Osteoblast (primary cell): Measurements from ENCODE around the gene SLC22A31. TPM values are rescaled to one million over a fixed set of nuclear protein-coding genes. Genes with fewer than 3 reads are reported as not detected.

Experiments used
- DNase-seq: peaks from one replicate; pipeline ENCODE4 v3.0.0; 2011; ENCODE audit warnings: low spot score, mixed read lengths; ENCODE audit not compliant: insufficient read length; ENCODE audit errors: missing footprints
- H2AFZ ChIP-seq: 2 replicates; pipeline ENCODE4 v1.6.0; 2011; ENCODE audit warnings: mild to moderate bottlenecking, low read length
- H3K27ac ChIP-seq: 2 replicates; pipeline ENCODE4 v1.5.1; 2011; ENCODE audit warnings: mild to moderate bottlenecking, low read depth, low read length, moderate library complexity
- H3K27me3 ChIP-seq: 2 replicates; pipeline ENCODE4 v1.6.0; 2012; ENCODE audit warnings: mild to moderate bottlenecking, control low read depth, inconsistent platforms, low read length, moderate library complexity; ENCODE audit not compliant: insufficient read depth
- H3K36me3 ChIP-seq: 2 replicates; pipeline ENCODE4 v1.5.1; 2011; ENCODE audit warnings: mild to moderate bottlenecking, low read length, control low read depth, moderate library complexity; ENCODE audit not compliant: insufficient read depth
- H3K4me1 ChIP-seq: 2 replicates; pipeline ENCODE4 v1.5.1; 2011; ENCODE audit warnings: mild to moderate bottlenecking, low read length, control low read depth, moderate library complexity; ENCODE audit not compliant: insufficient read depth
- H3K4me2 ChIP-seq: 2 replicates; pipeline ENCODE4 v1.6.0; 2011; ENCODE audit warnings: mild to moderate bottlenecking, low read length; ENCODE audit not compliant: insufficient read depth
- H3K4me3 ChIP-seq: fragments of 200-600 bp; sonication (generic); 3 replicates; pipeline ENCODE4 v1.5.1; 2012; ENCODE audit warnings: mild to moderate bottlenecking, low read length, inconsistent platforms; ENCODE audit not compliant: insufficient read depth
- H3K79me2 ChIP-seq: 2 replicates; pipeline ENCODE4 v1.6.0; 2012; ENCODE audit warnings: mild to moderate bottlenecking, low read length, control low read depth, inconsistent platforms; ENCODE audit not compliant: insufficient read depth
- H3K9me3 ChIP-seq: 2 replicates; pipeline ENCODE4 v1.5.1; 2011; ENCODE audit warnings: low read depth, low read length, control low read depth
- H4K20me1 ChIP-seq: 2 replicates; pipeline ENCODE4 v1.6.0; 2012; ENCODE audit warnings: mild to moderate bottlenecking, low read length, control low read depth; ENCODE audit not compliant: insufficient read depth
- total RNA-seq: library from RNA; depleted of rRNA; stranded (reverse); fragments of >200 nt; gene quantifications from 2 replicates; pipeline ENCODE4 v1.2.3, GENCODE V29; 2012
- TF ChIP-seq, protein P1 (sequence below): IDR thresholded peaks from 2 replicates; pipeline ENCODE4 v1.5.1; 2011; ENCODE audit warnings: mild to moderate bottlenecking, low read depth, low read length, moderate library complexity; ENCODE audit errors: extremely low read depth

SLC22A31 gene
- total RNA-seq, 1 donor = not detected

DNA sequence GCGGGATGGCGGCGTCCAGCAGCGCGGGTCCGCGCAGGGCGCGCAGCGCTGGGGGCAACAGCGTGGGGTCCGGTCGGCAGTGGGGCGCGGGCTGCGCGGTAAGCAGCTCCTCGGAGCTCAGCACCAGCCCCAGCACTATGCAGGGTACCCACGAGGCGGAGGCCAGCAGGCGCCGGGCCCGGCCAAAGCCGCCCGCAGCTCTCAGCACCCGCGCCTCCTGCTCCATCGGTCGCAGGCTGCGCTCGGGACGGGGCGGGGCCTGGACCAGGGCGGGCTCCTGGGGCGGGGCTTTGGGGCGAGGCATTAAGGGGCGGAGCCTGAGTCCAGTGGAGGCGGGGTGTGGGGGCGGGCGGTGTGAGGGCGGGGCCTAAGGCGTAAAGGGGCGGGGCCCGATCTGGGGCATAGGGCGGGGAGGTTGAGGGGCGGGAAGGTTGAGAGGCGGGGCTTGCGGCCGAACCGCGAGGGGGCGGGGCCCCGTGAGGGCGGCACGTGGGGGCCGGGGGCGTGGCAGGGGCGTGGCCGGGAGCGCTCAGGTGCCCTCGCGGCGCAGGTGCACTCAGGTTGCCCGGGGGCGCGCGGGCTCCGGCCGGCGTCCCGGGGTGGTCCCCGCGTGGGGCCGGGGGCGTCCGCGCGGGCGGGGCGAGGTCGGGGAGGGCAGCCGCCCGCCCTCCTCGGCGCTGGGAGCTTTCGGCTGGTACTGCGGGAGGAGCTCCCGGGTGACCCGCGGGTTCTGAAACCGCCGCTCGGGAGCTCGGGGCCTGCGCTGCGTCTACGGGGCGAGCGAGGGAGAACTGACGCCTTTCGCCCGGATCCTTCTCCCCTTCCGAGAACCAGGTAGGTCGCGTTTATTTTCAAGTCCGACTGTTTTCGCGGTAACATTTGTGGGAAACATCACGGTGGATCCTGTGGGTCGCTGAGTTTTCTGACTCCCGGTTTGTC lies 1.4 kb upstream of the SLC22A31 start:
- DNase-seq = peak; percentile 98
- Histone ChIP-seq H3K36me3 (no peaks in the 10 kb centered on the region), H3K27ac (no peak overlapping the region), H3K27me3 (peaks cover 41% of the 10 kb centered on the region), H2AFZ (no peak overlapping the region), H3K4me3 (no peak overlapping the region), H3K4me2 (no peak overlapping the region), H3K9me3 (no peaks in the 10 kb centered on the region), H3K79me2 (no peaks in the 10 kb centered on the region), H4K20me1 (no peaks in the 10 kb centered on the region), H3K4me1 (no peaks in the 10 kb centered on the region)
- TF ChIP-seq, protein P1, sequence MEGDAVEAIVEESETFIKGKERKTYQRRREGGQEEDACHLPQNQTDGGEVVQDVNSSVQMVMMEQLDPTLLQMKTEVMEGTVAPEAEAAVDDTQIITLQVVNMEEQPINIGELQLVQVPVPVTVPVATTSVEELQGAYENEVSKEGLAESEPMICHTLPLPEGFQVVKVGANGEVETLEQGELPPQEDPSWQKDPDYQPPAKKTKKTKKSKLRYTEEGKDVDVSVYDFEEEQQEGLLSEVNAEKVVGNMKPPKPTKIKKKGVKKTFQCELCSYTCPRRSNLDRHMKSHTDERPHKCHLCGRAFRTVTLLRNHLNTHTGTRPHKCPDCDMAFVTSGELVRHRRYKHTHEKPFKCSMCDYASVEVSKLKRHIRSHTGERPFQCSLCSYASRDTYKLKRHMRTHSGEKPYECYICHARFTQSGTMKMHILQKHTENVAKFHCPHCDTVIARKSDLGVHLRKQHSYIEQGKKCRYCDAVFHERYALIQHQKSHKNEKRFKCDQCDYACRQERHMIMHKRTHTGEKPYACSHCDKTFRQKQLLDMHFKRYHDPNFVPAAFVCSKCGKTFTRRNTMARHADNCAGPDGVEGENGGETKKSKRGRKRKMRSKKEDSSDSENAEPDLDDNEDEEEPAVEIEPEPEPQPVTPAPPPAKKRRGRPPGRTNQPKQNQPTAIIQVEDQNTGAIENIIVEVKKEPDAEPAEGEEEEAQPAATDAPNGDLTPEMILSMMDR = no peak

DNA sequence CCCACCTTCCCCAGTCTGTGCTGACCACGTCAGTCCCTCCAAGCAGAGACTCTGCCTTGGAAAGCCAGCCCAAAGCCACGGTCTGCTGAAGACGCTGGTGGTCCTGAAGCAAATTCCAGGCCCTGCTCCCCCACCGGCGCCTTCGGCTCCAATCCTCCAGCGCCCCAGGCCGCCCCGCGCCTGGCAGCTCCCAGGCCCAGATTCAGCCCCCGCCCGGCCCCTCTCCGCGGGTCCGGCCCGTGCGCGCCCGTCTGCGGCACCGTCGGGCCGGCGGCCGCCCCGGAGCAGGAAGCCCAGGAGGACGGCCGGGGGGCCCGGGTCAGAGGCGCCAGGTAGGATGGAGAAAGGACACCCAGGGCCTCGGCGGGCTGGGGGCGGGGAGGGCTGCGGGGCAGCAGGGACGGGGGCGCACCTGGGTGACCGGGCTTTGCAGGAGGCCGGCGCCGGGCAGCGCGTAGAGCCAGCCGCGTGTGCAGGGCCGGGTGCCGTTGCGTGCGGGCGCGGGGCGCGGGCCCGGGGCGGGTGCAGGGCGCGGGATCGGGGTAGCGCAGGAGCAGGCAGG lies 594 bp upstream of the SLC22A31 start:
- no peaks in the 10 kb centered on the region for H3K79me2 ChIP-seq
- TF ChIP-seq, protein P1 = no peak
- H4K20me1 ChIP-seq = no peaks in the 10 kb centered on the region
- H3K4me1 ChIP-seq = no peaks in the 10 kb centered on the region
- no peak overlapping the region for H3K4me3 ChIP-seq
- H3K27me3 ChIP-seq = peaks cover 41% of the 10 kb centered on the region
- no peak overlapping the region for H2AFZ ChIP-seq
- DNase-seq = peak; percentile 73
- no peak overlapping the region for H3K4me2 ChIP-seq
- H3K27ac ChIP-seq = no peak overlapping the region
- H3K36me3 ChIP-seq = no peaks in the 10 kb centered on the region
- no peaks in the 10 kb centered on the region for H3K9me3 ChIP-seq

DNA sequence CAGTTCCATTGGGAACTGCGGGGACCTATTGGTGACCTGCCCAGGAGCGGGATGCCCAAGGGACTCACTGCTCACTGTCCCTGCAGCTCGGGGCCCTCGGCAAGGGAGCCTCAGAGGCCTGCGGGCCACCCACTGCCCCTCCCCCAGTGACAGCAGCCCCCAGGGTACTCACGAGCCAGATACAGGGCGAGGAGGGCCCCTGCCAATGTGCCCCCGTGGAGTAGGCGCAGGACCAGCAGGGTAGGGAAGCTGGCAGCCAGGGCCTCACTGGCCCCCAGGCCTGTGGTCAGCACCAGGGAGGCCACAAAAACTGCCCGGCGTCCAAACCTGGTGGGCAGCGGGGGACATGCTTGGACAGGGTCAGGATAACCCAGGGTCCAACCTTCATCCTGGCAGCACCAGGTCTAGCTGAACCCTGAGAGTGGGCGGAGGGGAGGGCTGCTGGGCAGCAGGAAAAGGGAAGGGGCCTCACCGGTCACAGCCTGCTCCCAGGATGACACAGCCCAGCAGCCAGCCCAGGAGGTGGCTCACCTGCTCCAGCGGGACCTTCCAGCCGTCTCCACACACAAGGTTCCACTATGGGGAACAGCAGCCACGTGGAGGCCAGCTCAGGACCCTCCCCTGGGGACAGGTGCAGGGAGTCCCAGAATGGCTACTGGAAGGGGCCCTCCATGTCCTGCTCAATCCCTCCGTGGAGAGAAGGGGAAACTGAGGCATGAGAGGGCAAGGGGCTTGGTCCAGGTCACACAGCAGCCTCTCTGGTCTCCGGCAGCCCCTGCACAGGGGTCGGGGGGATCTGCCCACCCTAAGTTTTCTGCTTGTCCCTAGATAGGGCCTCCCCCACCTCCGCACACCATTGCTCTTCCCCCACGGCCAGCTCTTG lies 855 bp downstream of the SLC22A31 start:
- peaks cover 41% of the 10 kb centered on the region for H3K27me3 ChIP-seq
- H3K4me2 ChIP-seq = no peak overlapping the region
- no peak overlapping the region for H3K27ac ChIP-seq
- H4K20me1 ChIP-seq = no peaks in the 10 kb centered on the region
- no peaks in the 10 kb centered on the region for H3K4me1 ChIP-seq
- no peaks in the 10 kb centered on the region for H3K79me2 ChIP-seq
- H3K4me3 ChIP-seq = no peak overlapping the region
- TF ChIP-seq, protein P1 = no peak
- no peaks in the 10 kb centered on the region for H3K9me3 ChIP-seq
- peak; percentile 79 for DNase-seq
- no peak overlapping the region for H2AFZ ChIP-seq
- no peaks in the 10 kb centered on the region for H3K36me3 ChIP-seq
